MM.1S (cell line): ENCODE measurements around the gene IP6K1.

ENCODE experiments used
- EZH2 ChIP-seq: fragments of 300-600 bp; sonication (generic); optimal IDR thresholded peaks from 2 replicates; pipeline ENCODE3; 2017; ENCODE audit warnings: low read depth, mild to moderate bottlenecking, antibody characterized with exemption, low read length, mixed read lengths
- EZH2phosphoT487 ChIP-seq: fragments of 300-600 bp; sonication (generic); IDR thresholded peaks from 2 replicates; pipeline ENCODE4 v1.6.1; 2018; ENCODE audit warnings: antibody characterized with exemption, low read length
- TF ChIP-seq, protein P1 (sequence below): fragments of 300-600 bp; sonication (generic); IDR thresholded peaks from 2 replicates; pipeline ENCODE4 v1.5.1; 2016; ENCODE audit warnings: antibody characterized with exemption, low read length, mixed read lengths

- TF ChIP-seq, protein P1, sequence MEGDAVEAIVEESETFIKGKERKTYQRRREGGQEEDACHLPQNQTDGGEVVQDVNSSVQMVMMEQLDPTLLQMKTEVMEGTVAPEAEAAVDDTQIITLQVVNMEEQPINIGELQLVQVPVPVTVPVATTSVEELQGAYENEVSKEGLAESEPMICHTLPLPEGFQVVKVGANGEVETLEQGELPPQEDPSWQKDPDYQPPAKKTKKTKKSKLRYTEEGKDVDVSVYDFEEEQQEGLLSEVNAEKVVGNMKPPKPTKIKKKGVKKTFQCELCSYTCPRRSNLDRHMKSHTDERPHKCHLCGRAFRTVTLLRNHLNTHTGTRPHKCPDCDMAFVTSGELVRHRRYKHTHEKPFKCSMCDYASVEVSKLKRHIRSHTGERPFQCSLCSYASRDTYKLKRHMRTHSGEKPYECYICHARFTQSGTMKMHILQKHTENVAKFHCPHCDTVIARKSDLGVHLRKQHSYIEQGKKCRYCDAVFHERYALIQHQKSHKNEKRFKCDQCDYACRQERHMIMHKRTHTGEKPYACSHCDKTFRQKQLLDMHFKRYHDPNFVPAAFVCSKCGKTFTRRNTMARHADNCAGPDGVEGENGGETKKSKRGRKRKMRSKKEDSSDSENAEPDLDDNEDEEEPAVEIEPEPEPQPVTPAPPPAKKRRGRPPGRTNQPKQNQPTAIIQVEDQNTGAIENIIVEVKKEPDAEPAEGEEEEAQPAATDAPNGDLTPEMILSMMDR, result no peak
- TF ChIP-seq EZH2 (no peak), EZH2phosphoT487 (no peak)
Measured at GRCh38 chr3:49723296-49723627, 63.1 kb downstream of the IP6K1 start.
